GM23338 (cell line): ENCODE measurements around the gene MS4A8. TPM values are rescaled to one million over a fixed set of nuclear protein-coding genes. Genes with fewer than 3 reads are reported as not detected.

Experiments used
- ATAC-seq: fragments of 200-7000 bp; cut with Tn5 transposase; 3 replicates; pipeline ENCODE4 v1.9.1; 2020
- DNase-seq: peaks from one replicate; pipeline ENCODE4 v3.0.0-alpha.2; 2015; ENCODE audit warnings: low spot score
- H2AFZ ChIP-seq: fragments of 200-600 bp; sonication (generic); 2 replicates; pipeline ENCODE4 v1.8.0; 2016; ENCODE audit warnings: antibody characterized with exemption, mild to moderate bottlenecking, moderate library complexity
- H3F3A ChIP-seq: fragments of 200-600 bp; sonication (generic); replicated peaks from 2 replicates; pipeline ENCODE4 v1.8.0; 2017; ENCODE audit warnings: antibody characterized with exemption, mixed run types, low read depth
- H3K27ac ChIP-seq: fragments of 200-600 bp; sonication (generic); 2 replicates; pipeline ENCODE4 v1.6.1; 2016; ENCODE audit warnings: low read depth
- H3K27me3 ChIP-seq: fragments of 200-600 bp; sonication (generic); 2 replicates; pipeline ENCODE4 v1.8.0; 2016; ENCODE audit warnings: mild to moderate bottlenecking, mixed run types, moderate library complexity; ENCODE audit not compliant: insufficient read depth
- H3K36me3 ChIP-seq: fragments of 200-600 bp; sonication (generic); 2 replicates; pipeline ENCODE4 v1.8.0; 2016; ENCODE audit warnings: mild to moderate bottlenecking; ENCODE audit not compliant: insufficient read depth
- H3K4me1 ChIP-seq: fragments of 200-600 bp; sonication (generic); 2 replicates; pipeline ENCODE4 v1.8.0; 2016; ENCODE audit warnings: mild to moderate bottlenecking, moderate library complexity; ENCODE audit not compliant: insufficient read depth
- H3K4me2 ChIP-seq: fragments of 200-600 bp; sonication (generic); 2 replicates; pipeline ENCODE4 v1.7.1; 2017; ENCODE audit warnings: mixed run types
- H3K4me3 ChIP-seq: fragments of 200-600 bp; sonication (generic); 2 replicates; pipeline ENCODE4 v1.6.1; 2016; ENCODE audit warnings: mixed run types
- H3K79me2 ChIP-seq: fragments of 200-600 bp; sonication (generic); replicated peaks from 2 replicates; pipeline ENCODE4 v1.8.0; 2017; ENCODE audit warnings: mild to moderate bottlenecking; ENCODE audit not compliant: insufficient read depth
- H3K9me2 ChIP-seq: fragments of 200-600 bp; sonication (generic); 2 replicates; pipeline ENCODE4 v1.8.0; 2017; ENCODE audit not compliant: insufficient read depth
- H4K20me1 ChIP-seq: fragments of 200-600 bp; sonication (generic); replicated peaks from 2 replicates; pipeline ENCODE4 v1.8.0; 2017; ENCODE audit warnings: mild to moderate bottlenecking; ENCODE audit not compliant: insufficient read depth
- H3K27ac Mint-ChIP-seq: 2 replicates; pipeline ENCODE4 v1.8.0; 2020; ENCODE audit warnings: inconsistent platforms, mild to moderate bottlenecking, moderate library complexity, mixed read lengths
- H3K27me3 Mint-ChIP-seq: 3 replicates; pipeline ENCODE4 v1.8.0; 2022; ENCODE audit warnings: low read depth, mild to moderate bottlenecking, moderate library complexity, mixed read lengths, inconsistent platforms; ENCODE audit not compliant: insufficient read depth, poor library complexity
- H3K36me3 Mint-ChIP-seq: 3 replicates; pipeline ENCODE4 v1.8.0; 2021; ENCODE audit warnings: low read depth, mild to moderate bottlenecking, inconsistent platforms, moderate library complexity, mixed read lengths
- H3K4me1 Mint-ChIP-seq: 3 replicates; pipeline ENCODE4 v1.8.0; 2020; ENCODE audit warnings: mild to moderate bottlenecking, inconsistent platforms, mixed read lengths
- H3K4me3 Mint-ChIP-seq: 3 replicates; pipeline ENCODE4 v1.8.0; 2021; ENCODE audit warnings: moderate library complexity, mild to moderate bottlenecking, inconsistent platforms, mixed read lengths
- H3K9me3 Mint-ChIP-seq: 3 replicates; pipeline ENCODE4 v1.8.0; 2020; ENCODE audit warnings: moderate library complexity, mild to moderate bottlenecking, inconsistent platforms, mixed read lengths
- CREB1 ChIP-seq: fragments of 250-450 bp; sonication (Bioruptor Pico); IDR thresholded peaks from 2 replicates; pipeline ENCODE4 v1.5.0; 2020; ENCODE audit warnings: low read depth, mild to moderate bottlenecking, moderate library complexity
- EZH2phosphoT487 ChIP-seq: fragments of 200-600 bp; sonication (generic); IDR thresholded peaks from one replicate; pipeline ENCODE4 v1.8.1; 2018; ENCODE audit warnings: antibody characterized with exemption; ENCODE audit not compliant: unreplicated experiment
- JUNB ChIP-seq: IDR thresholded peaks from one replicate; pipeline ENCODE4 v1.6.1; 2016; ENCODE audit warnings: antibody characterized with exemption; ENCODE audit not compliant: unreplicated experiment
- NANOG ChIP-seq: IDR thresholded peaks from 2 replicates; pipeline ENCODE4 v1.6.1; 2016; ENCODE audit warnings: antibody characterized with exemption, borderline replicate concordance
- ZNF114 ChIP-seq: fragments of 250-450 bp; sonication (Bioruptor Pico); IDR thresholded peaks from 2 replicates; pipeline ENCODE4 v1.5.0; 2020; ENCODE audit warnings: mild to moderate bottlenecking, moderate library complexity
- polyA plus RNA-seq: library from polyadenylated mRNA; unstranded; fragments of >200 nt; fragmentation: Nextera tagmentation; extraction: Ambion mirVana; gene quantifications from 2 replicates; pipeline ENCODE4 v1.2.1, GENCODE V29; 2016
- total RNA-seq: library from RNA; depleted of rRNA; stranded (reverse); fragments of >200 nt; shearing (Covaris generic); gene quantifications from 2 replicates; pipeline ENCODE4 v1.2.3, GENCODE V29; 2014
- TF ChIP-seq, protein P1 (sequence below), 2 experiments: fragments of 200-600 bp in 1 of 2; sonication (generic) in 1 of 2; conservative IDR thresholded peaks; 2 replicates each; pipeline versions ENCODE4 v1.5.1 to v1.6.1; 2016 to 2017; ENCODE audit warnings: antibody characterized with exemption in 2 of 2, low read depth in 2 of 2, mild to moderate bottlenecking in 2 of 2, moderate library complexity in 1 of 2
- TF ChIP-seq, protein P2 (sequence below): IDR thresholded peaks from one replicate; pipeline ENCODE4 v1.6.1; 2018; ENCODE audit warnings: antibody characterized with exemption; ENCODE audit not compliant: unreplicated experiment
- TF ChIP-seq, protein P3 (sequence below): IDR thresholded peaks from 2 replicates; pipeline ENCODE4 v1.6.1; 2016; ENCODE audit warnings: antibody characterized with exemption

The MS4A8 gene
- total and polyA plus RNA-seq, 2 experiments from 2014 or later: not detected

DNA sequence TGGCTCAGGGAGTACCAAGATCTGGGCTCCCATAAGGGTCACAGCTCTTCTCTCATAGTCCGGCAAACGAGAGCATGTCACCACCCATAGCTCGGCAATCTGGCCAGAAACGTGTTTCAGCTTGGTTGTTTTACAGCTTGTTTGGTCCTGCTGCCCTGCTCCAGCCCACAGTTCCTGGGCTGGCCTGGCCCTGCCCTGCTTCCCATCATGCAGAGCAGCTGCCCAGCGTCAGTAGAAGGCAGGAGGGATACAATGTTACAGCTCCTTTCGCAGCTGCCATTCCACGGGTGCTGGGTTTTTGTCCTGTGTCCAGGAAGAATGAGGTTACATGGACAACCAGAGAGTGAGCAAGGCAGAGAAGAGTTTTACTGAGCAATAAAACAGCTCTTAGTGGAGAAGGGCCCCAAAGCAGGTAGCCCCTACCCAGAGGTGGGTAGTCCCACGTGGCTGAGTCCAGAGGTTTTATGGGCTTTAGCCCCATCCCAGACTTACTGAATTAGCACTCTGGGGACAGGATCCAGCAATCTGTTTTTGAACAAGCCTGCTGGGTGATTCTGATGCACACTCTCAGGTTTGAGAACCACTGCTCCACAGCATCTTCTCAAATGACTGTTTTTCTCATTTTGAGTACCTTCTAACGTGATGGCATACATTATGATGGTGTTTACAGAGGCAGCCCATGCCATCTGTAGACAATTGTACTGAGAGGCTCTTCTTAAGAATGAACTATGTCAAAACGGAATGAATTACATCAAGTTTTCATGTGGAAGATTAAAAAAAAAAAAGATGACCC lies 19.3 kb downstream of the MS4A8 start:
- H3K4me2 ChIP-seq: no peak overlapping the region

More for the DNA sequence above, 19.3 kb downstream of the MS4A8 start:
- H3K27ac Mint-ChIP-seq: no peak overlapping the region
- peaks cover 13% of the 10 kb centered on the region; the same call in 2 of the 3 replicates for H3K36me3 Mint-ChIP-seq
- H3K4me3 Mint-ChIP-seq: no peak overlapping the region
- Histone ChIP-seq H4K20me1 (no peaks in the 10 kb centered on the region), H3K9me2 (0 out of 2 replicates have a peak, but pooled peaks cover 8% of the 10 kb centered on the region), H3K4me1 (no peaks in the 10 kb centered on the region), H3K4me3 (no peak overlapping the region), H3F3A (no peaks in the 10 kb centered on the region), H3K27me3 (no peaks in the 10 kb centered on the region), H2AFZ (no peak overlapping the region), H3K79me2 (no peaks in the 10 kb centered on the region), H3K36me3 (no peaks in the 10 kb centered on the region), H3K27ac (no peak overlapping the region)
- ATAC-seq: no peak
- DNase-seq: no peak
- no peaks in the 10 kb centered on the region for H3K4me1 Mint-ChIP-seq
- peaks cover 39% of the 10 kb centered on the region for H3K9me3 Mint-ChIP-seq
- TF ChIP-seq, protein P1, sequence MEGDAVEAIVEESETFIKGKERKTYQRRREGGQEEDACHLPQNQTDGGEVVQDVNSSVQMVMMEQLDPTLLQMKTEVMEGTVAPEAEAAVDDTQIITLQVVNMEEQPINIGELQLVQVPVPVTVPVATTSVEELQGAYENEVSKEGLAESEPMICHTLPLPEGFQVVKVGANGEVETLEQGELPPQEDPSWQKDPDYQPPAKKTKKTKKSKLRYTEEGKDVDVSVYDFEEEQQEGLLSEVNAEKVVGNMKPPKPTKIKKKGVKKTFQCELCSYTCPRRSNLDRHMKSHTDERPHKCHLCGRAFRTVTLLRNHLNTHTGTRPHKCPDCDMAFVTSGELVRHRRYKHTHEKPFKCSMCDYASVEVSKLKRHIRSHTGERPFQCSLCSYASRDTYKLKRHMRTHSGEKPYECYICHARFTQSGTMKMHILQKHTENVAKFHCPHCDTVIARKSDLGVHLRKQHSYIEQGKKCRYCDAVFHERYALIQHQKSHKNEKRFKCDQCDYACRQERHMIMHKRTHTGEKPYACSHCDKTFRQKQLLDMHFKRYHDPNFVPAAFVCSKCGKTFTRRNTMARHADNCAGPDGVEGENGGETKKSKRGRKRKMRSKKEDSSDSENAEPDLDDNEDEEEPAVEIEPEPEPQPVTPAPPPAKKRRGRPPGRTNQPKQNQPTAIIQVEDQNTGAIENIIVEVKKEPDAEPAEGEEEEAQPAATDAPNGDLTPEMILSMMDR (conservative IDR thresholded peaks at IDR 0.05; ENCODE audit: low read depth in 2 of 2): no peak
- TF ChIP-seq CREB1: no peak
- no peak for TF ChIP-seq EZH2phosphoT487
- no peak for TF ChIP-seq NANOG
- TF ChIP-seq, protein P2, sequence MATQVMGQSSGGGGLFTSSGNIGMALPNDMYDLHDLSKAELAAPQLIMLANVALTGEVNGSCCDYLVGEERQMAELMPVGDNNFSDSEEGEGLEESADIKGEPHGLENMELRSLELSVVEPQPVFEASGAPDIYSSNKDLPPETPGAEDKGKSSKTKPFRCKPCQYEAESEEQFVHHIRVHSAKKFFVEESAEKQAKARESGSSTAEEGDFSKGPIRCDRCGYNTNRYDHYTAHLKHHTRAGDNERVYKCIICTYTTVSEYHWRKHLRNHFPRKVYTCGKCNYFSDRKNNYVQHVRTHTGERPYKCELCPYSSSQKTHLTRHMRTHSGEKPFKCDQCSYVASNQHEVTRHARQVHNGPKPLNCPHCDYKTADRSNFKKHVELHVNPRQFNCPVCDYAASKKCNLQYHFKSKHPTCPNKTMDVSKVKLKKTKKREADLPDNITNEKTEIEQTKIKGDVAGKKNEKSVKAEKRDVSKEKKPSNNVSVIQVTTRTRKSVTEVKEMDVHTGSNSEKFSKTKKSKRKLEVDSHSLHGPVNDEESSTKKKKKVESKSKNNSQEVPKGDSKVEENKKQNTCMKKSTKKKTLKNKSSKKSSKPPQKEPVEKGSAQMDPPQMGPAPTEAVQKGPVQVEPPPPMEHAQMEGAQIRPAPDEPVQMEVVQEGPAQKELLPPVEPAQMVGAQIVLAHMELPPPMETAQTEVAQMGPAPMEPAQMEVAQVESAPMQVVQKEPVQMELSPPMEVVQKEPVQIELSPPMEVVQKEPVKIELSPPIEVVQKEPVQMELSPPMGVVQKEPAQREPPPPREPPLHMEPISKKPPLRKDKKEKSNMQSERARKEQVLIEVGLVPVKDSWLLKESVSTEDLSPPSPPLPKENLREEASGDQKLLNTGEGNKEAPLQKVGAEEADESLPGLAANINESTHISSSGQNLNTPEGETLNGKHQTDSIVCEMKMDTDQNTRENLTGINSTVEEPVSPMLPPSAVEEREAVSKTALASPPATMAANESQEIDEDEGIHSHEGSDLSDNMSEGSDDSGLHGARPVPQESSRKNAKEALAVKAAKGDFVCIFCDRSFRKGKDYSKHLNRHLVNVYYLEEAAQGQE: no peak
- TF ChIP-seq ZNF114 (CRISPR knock-in tag): no peak
- TF ChIP-seq, protein P3, sequence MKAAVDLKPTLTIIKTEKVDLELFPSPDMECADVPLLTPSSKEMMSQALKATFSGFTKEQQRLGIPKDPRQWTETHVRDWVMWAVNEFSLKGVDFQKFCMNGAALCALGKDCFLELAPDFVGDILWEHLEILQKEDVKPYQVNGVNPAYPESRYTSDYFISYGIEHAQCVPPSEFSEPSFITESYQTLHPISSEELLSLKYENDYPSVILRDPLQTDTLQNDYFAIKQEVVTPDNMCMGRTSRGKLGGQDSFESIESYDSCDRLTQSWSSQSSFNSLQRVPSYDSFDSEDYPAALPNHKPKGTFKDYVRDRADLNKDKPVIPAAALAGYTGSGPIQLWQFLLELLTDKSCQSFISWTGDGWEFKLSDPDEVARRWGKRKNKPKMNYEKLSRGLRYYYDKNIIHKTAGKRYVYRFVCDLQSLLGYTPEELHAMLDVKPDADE: no peak
- TF ChIP-seq JUNB: no peak
- H3K27me3 Mint-ChIP-seq: peaks cover 16% of the 10 kb centered on the region
